GM18499 (cell line): ENCODE results near the gene GRIK3.
"Not testable (repeated sequence)": the region's sequence is repeated elsewhere in the genome, so short reads cannot be mapped to it uniquely, and the experiment has no call there.

Experiments
- ATAC-seq: cut with Tn5 transposase; IDR thresholded peaks from one replicate; pipeline ENCODE4 v1.9.1; 2021; ENCODE audit warnings: moderate number of reproducible peaks; ENCODE audit not compliant: insufficient read depth, unreplicated experiment

Gene GRIK3

DNA sequence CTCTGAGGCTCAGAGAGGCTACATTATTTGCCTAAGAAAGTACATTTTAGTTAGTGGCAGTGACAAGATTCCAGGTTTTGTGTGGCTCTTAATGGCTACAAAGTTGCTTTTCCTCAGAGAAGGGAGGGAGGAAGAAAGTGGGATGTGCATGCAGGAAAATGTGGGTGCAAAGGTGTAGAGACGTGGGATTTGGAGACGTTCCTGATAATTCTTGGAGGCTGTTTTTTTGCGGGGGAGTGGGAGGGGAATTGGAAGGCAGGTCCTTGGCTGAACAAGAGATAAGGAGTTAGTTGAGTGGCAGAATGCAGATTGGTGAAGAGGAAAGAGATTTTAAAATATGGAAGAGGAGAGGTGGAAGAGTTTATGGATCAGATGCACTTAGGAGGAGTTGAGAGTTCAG, 258.1 kb downstream of the GRIK3 start:
- no peak for ATAC-seq

DNA sequence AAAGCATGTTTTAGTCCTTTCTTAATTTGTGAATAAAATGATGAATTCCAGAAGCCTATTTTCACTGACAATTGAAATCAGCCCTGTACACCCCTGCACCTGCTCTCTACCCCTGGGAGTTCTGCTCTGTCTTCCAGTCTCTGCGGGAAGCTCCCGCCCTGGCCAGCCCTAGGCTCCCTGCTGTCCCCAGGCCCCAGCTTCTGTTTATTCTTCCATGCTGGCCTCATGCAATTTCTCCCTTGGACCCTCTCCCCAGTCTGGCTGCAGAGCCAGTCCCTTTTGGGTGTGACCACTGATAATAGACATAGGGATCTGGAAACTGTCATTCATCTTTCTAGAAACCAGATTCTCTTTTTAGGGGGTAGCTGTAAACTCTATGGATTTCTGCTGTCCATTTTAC, 258.6 kb downstream of the GRIK3 start:
- ATAC-seq: no peak

DNA sequence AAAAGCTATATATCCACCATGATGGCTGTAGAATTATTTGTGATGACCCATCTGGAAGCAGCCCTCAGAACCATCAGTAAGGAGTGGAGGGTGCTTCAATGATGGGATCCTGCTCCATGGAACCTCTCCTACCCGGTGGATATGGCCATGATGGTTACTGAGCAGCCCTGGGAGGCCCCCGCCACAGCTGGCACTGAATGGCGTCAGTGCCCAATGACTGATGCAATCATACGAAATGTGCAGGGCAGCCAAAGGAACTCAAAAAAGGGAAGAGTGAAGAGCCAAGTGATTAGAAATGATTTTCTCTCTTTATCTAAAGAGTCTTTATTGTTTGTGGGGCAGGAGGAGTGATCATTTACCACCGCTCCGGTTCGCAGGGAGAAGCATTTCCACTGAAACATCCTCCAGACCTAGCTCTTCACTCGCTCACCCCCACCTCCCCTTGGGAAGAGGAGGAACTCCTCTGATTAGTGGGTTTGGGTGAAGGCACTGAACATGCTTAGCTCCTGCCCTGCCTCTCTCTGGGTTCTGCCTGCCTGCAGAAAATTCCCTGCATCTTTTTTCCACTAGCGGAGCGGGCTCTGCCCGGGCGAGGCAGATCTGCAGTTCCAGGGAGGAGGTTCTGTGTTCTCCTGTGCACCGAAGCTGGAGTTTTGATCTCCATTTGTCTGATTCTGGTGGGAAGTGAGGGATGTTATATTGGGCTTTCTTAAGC, 260.3 kb downstream of the GRIK3 start:
- no peak for ATAC-seq

DNA sequence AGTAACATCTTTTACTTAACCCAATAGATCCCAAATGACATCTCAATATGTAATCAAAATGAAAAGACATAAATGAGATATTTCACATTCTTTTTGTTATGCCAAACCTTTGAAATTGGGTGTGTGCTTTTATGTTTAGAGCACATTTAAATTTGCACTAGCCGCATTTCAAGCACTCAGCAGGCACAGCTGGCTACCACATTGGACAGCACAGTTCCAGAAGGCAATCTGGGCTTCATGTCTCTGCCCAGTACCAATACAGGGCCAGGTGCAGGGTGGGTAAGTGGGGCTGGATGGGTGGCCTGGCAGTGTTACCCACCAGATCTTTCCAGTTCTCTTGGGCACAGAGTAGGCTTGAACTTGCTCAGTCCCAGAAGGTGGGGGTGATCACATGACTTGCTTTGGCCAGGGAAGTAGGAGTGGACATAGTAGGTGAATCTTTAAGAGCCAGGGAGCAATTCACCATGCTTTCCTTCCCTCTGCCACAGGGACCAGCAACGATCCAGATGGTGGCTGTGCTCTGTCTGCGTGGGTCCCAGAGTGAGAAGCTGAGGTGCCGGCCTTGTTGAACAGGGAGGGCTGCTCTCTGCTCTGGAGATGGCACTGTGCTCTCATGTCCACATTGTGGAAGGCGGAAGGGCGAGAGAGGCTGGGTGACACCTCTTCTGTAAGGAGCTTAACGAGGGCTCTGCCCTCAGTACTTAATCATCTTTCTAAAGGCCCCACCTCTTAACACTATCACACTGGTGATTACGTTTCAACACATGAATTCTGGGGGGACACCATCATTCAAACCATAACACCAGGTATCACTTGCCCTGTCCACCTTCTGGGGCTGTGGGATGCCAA, 261.4 kb downstream of the GRIK3 start:
- ATAC-seq: no peak

DNA sequence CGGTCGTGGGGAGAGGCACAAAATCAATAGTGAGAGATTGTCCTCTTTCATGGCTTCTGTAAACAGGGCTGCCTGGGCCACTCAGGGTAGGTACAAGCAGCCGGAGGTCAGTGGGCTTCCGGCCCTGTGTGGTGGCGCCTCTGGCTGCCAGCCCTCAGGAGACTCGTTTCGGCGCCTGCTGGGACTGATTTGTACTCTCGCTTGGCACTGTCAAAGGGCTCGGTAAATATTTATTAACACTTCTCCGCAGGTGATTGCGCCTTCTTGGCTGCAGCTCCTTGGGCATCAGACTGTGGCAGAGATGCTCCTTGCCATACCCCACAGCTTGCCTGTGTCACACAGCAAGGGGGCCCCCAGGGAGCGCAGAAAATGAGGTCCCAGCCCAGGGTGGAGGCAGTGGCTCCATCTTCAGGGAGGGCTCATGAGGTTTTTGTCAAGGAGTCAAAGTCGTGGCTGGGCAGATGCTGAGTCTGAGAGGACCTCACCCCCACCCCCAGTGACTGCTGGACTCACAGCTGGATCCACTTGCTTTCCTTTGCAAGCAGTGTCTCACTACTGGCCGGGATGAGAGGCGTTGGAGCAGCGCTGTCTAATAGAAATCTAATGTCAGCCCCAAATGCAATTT, 262.5 kb downstream of the GRIK3 start:
- no peak for ATAC-seq

DNA sequence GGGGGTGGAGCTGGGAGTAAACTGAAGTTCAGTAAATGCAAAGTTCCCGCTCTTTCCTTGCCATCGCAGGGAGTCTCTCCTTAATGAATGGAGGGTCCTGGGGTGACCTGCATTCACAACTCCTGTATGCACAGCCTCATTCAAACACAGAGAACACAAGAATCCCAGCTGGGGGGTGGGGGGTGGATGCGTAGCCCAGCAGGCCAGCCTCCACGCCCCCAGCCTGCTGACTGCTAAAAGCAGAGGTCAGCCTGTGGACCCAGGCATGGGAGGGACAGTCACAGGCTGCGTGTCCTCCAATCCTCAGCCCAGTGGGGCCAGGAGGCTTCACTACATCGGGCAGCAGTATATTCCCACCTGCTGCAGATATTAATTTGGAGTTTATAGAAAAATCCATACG, 263.1 kb downstream of the GRIK3 start:
- ATAC-seq: no peak

DNA sequence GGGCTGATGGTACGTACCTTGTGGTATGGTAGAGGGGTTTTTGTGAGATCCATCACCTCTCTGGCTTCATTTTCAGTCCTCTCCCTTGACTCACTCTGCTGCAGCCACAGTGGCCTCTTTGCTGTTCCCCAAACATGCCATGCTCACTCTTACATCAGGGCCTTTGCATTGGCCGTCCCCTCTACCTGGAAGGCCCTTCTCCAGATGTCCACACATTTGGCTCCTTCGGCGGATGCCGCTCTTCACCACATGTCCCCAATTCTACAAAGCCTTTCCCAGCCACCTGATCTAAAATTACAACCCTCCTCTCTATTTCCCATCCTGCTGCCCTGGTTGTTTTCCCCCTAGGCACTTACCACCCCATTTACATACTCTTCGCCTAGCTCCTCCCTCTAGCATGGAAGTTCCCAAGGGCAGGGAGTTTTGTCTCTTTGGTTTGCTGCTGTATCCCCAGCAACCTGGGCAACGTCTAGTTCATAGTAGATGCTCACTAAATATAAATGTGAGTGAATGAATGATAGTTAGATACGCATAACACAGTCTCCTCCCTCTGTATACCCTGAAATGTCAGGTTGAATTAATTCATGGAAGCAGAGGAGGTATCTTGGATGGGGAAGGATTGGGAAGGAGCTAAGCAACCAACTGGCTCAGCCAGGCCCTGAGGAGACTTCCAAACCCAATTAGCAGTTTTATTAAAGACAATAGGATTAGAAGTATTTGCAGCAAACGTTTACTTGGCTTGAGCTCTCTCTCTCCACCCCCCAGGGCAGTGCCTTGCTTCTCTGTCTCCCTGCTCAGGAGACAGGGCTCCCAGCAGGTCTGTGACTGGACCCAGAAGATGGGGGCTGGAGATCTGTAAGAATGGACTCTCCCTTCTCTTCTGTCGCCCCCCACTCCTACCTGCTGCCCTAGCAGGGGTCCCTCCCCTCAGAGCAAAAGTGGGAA, 264.2 kb downstream of the GRIK3 start:
- ATAC-seq: no peak

DNA sequence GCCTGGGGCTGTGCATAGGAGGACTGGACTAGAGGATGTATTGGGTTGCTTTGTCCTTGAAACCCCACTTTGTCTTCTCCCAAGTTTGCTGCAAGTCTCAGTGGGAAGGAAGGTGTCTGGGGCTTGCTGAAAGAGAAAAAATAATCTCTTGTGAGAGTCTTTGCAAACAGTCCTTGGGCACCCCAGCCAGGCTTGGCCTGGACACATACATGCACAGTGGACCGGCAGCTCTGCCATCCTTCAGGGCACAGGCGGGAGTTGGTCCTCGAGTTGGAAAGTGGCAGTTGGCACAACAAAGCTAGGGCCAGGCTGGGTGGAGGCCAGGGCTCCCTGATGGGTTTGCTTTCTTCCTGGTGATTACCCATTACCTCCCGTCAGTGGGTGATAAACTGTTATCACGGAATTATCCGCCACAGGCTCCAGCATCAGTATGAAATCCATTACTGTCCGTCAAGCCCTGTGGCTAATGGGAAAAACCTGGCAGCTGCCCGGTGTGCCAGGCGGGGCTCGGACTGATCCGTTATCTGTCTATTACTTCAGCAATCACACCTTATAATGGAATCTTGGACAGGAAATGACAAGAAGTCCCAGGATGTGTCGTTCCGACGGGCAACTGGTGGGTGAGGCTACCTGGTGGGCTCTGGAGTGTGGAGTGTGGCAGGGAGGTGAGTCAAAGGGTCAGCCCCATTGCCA, 265.7 kb downstream of the GRIK3 start:
- ATAC-seq: no peak

DNA sequence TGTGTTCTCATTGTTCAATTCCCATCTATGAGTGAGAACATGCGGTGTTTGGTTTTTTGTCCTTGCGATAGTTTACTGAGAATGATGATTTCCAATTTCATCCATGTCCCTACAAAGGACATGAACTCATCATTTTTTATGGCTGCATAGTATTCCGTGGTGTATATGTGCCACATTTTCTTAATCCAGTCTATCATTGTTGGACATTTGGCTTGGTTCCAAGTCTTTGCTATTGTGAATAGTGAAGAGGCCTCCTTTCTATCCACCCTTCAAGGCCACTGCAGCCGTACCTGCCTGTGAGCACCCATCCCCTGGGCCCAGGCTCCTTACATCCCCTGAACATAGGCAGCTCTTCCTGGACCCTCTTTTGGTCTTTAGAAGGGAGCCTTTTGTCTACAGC, 266.9 kb downstream of the GRIK3 start:
- ATAC-seq: not testable (repeated sequence)

DNA sequence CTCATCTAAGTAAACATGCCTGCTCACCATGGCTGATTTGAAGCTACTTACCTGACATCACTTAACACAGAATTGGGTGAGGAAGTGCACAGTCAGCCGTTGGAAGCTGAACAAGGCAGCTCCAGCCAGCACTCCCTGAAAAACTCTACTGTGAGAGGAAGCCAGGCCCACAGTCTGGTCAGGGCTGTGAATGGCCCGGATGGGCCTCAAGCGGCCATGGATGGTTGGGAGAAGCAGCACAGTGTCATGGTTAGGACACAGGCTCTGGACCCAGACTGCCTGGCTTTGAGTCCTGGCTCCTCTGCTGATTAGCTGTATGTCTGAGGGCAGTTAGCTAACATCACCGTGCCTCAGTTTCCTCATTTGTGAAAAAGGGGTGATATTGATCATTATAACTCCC, 267.8 kb downstream of the GRIK3 start:
- no peak for ATAC-seq

DNA sequence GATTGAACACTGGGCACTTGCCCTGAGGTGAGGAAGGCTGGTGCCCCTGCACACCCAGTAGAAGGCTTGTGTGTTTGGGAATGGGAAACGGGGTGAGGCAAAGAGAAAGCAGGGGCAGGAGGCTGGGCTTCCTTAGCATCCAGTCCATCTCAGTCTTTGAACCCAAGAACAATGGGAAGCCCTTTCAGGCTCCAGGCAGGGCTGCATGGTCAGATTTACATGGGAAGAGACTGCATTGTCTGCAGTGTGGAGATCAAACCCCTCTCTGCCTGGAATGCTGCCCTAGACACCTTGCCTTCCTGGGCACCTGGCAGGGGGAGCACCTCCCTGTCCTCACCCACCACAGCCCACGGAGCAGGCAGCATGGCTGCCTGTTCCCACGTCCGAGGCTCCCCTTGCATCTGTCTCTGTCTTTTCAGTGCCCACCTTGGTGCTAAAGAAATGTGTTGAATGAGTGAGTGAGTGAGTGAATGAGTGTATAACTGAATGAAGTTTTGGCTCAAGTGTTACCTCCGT, 268.5 kb downstream of the GRIK3 start:
- ATAC-seq: no peak

DNA sequence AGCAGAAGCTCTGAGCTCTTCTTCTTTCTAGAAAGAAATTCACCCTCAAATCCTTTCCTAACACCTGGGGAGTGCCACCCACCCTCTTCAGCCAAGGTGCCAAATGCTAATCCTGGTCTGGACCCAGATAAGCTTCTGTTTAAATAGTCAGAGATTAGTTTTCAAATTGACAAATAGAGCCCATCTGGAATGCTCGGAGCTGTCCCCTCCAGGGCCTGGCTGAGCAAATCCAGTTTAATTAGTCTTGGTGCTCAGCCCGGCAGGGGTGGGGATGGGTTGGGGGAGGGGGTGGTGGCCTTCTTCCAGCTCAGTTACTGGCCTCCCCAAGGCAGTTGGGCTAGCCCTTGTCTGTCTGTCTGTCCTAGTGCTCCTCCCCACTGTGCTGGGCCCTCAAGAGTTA, 269.5 kb downstream of the GRIK3 start:
- ATAC-seq: no peak

DNA sequence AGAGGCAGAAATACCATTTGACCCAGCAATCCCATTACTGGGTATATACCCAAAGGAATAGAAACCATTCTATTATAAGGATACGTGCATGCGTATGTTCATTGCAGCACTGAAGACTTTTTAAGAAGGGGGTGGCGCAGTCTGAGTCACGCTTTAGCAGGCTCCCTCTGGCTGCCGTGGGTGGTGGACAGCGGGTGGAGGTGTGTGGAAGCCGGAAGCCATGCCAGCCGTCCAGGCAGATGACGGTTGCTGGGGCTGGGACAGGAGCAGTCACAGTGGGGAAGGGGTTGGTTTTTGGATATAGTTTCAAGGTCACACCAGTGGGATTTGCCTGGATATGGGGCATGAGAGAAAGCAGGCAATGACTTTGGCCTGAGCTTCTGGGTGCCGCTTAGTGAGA, 270.5 kb downstream of the GRIK3 start:
- no peak for ATAC-seq

DNA sequence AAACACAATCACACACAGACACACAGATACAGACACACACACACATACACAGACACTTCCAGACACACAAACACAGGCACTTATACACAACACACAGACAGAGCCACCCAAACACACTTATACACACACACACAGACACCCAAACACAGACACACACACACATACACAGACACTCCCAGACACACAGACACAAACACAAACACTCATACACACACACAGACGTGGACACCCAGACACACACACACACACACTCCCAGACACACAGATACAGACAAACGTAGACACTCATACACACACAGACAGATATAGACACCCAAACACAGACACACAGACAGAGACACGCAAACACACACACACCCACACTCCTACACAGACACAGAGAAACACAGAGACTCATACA, 272.1 kb downstream of the GRIK3 start:
- ATAC-seq: no peak

DNA sequence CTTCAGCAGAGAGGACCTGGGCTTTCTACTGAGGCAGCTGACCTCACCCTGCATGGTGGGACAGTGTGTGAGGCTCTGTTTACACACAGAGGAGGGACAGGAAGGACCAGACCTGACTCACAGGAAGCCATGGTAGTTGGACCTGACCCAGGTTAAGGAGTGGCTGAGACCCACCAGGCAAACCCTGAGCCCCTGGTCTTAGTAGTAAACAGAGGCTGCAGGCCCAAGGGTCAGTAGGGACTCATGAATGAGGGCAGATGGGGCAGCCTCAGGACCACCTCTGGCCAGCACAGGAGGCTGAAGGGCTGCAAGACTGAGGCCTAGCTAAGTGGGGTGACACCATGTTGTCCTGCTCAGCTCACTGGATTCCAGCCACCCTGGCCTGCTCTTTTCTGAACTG, 273.2 kb downstream of the GRIK3 start:
- no peak for ATAC-seq

DNA sequence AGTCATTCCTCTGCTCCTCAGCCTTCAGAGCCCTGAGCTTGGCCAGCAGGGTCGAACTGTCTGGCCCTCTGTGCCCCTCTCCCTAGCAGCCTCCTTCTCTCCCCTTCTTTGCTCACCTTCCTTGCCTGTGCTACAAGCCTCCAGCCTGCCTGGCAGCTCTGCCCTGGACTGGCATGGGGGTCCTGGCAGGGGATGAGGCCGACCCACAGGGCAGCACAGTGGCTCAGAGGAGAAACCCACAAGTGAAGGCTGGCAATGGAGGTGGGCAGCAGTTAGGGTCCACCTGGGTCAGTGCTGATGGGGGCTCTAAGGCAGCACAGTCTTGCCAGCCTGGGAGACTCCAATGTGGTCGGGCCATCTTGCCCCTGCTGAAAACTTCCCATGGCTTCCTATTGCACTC, 274.2 kb downstream of the GRIK3 start:
- no peak for ATAC-seq

DNA sequence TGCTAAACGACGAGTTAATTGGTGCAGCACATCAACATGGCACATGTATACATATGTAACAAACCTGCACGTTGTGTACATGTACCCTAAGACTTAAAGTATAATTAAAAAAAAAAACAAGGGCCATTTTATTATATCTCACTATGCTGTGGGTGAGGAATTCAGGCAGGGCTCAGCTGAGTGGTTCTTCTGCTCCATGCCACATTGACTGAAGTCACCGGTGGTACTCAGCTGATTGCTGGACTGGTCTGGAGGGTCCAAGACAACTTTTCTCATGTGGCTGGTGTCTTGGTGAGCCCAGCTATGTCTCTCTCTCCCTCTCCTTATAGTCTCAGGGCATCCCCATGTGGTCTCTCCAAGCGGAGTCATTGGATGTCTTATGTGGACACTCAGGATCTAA, 275.0 kb downstream of the GRIK3 start:
- ATAC-seq: no peak

DNA sequence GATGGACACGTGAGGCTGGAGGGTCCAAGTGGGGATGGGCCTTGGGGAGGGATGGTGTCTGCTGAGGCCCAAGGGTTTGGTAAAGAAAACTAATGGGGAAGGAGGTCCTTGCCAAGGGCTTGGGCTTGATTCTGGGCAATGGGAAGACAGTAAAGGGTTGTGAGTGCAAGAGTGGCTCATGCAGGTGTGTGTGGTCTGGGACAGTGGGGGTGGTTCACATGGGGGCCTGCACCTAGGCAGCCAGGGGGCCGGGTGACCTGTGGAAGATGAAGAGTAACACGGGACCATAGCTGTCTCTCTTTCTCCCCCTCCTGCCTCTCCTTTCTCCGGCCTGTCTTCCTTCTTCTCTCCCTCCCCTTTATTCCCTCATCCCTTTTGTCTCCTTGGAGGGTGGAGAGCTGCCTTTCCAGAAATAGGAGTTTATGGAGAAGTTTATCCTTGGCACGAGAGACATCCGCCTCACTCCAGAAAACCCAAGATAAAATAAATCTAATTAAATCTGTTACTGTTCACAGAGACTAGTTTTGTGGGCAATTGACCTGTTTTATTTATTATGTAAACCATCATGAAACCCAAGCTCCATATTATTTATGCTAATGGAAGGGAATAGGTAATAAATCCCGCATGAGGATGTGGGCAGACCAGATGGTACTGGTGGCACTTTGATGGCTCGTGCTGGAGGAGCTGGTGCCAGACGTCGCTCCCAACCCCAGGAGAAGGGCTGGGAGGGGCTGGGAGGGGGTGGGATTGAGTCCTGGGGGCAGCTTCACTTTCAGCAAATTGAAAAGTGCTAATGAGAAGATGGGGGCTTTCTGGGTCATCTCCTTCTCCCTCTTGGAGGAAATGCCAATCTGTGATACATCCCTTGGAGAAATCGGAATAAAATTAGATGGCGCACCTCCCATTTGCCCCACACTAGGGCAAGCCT, 278.7 kb downstream of the GRIK3 start:
- no peak for ATAC-seq

DNA sequence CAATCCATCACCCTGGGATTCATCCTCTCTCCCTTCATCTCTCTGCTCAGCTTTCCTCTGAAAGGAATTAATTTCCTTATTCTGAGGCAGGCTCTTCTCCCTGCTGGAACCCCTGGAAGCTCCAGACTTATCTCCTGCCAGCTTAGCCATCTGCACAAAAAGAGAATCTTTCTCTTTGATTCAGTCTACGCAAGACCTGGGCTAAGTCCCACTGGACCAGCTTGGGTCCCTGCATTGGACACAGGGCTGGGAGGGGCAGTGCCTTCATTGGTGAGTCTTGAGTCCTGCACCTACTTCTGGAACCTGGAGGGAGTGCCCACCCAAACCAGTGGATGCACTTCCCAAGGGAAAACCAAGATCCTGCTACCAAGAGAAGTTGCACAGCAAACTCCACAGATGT, 279.9 kb downstream of the GRIK3 start:
- ATAC-seq: no peak
